GM19467 (cell line): Measurements from ENCODE around the gene COX6A1.
"Not testable (repeated sequence)": the region's sequence is repeated elsewhere in the genome, so short reads cannot be mapped to it uniquely, and the experiment has no call there.

Experiments
- ATAC-seq: cut with Tn5 transposase; IDR thresholded peaks from one replicate; pipeline ENCODE4 v1.9.1; 2021; ENCODE audit warnings: mild to moderate bottlenecking, moderate library complexity; ENCODE audit not compliant: unreplicated experiment

Gene COX6A1

DNA sequence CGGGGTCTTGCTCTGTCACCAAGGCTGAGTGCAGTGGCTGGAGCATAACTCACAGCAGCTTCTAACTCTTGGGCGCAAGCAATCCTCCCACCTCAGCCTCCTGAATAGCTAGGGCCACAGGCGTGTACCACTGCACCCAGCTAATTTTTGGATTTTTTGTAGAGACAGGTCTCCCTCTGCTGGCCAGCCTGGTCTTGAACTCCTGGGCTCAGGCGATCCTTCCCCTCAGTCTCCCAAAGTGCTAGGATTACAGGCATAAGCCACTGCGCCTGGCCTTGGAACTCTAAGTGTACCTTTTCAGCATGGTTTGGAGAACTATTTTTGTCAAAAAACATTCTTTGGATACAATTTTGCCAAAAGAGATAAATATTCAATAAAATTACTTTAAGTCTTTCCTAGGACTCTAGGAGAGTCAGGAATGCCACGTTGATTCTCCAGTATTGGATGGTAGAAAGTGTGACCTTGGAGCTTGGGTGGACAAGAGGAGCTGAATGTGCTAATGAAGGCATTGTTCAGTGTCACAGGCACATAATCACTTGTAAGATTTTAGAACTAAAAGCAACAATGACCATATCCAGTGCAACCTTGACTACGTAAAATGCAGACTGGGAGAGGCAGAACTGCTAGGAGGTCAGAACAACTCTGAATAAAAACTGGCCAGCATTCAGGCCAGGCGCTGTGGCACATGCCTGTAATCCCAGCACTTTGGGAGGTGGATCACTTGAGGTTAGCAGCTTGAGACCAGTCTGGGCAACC, 28.8 kb downstream of the COX6A1 start:
- no peak for ATAC-seq

DNA sequence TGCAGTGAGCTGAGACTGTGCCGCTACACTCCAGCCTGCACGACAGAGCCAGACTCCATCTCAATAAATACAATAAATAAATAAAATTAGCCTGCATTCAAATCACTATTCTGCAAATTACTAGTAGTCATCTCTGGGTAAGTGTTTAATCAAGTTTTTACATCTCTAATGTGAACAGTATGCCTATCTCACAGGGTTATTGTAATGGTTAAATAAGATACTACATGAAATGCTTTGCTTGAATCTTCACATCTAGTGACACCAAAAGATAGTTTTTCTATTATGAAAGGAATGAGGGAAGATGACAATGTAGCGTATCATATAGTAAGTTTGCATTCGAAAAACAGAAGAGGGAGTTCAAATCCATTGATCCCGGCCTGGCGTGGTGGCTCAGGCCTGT, 29.5 kb downstream of the COX6A1 start:
- no peak for ATAC-seq

DNA sequence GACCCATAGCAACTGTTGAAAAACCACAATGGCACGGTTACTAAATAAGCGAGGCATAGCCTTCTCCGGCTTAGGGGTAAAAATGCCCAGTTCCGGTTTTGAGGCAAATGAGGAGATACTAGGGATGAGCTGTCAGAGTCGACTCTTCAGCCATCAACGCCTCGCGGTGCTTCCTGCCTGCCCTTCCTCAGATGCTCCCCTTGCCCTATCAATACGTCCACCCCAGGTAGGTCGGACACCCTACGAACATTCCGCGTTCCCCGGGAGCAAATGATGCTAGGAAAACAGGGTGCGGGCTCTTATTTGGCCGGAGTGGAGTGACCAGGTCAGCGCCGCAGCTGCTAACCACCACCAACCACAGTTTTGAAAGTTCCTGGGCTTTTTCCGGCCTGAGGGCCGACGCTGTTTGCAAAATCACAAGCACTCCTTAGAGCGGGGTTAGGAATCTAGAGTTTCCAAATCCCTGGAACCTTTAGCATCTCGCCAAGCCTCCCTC, 30.5 kb downstream of the COX6A1 start:
- ATAC-seq: no peak

DNA sequence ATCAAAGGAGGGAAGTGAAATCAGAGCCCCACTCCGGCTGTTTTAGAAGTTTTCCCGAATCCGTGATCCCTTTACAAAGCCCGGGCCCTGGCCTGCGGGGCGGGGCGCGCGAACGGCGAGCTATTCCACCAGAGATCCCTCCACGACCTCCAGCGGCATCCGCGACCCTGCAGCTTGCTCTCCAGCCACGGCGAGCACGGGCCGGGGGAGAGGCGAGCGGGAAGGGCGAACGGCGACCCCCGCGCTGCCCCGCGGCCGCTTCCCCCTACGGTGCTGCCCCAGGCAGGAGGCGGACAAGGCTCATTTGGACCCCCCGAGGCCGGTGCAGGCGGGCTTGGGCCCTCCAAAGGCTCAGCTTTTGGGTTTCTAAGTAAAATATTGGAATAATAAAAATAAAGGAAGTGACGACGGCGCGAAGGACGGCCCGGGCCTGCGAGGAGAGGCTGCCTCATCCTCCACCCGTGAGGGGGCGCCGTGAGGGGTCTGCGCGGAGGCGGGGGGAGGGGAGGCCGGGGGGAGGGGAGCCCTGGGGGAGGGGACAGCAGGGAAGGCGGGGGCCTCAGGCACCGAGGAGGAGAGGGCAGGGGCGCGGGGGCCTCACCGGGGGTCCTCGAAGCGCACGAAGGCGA, 31.0 kb downstream of the COX6A1 start:
- no peak for ATAC-seq

DNA sequence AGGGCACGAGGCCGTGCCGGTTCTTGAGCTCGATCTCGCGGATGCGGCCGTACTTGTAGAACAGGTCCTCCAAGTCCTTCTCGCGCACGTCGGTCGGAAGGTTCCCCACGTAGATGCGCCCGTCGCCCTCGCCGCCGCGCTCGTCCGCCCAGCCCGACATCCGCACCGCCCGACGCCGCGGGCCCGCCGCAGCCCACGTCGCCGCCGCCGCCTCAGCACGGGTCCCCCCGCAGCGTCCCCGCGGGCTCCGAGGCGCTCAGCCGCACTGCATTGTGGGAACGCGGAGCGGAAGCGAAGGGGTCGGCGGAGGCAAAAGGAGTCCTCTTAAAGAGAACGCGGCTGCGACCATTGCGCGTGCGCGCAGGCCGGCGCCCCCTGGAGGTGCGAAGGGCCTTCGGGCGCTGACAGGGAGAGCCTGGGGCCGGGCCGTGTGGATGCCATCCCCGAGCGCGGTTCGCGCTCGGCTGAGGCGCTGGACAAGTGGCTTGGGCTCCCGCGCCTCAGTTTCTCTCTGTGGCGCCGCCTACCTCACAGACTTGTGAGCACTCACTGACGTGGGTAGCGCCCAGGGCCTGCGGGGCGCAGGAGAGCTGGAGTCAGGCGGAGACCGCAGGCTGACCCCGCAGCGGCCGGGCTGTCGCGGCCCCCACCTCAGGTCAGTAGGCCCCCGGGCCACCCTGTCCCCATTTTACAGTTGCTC, 31.7 kb downstream of the COX6A1 start, which contains the start of gene SRSF9:
Gene SRSF9 (minus strand): TSS at position 299 of the 700 bp plus-strand sequence. CDS start 139 bp downstream, at position 160.
- peak; percentile 77 for ATAC-seq

DNA sequence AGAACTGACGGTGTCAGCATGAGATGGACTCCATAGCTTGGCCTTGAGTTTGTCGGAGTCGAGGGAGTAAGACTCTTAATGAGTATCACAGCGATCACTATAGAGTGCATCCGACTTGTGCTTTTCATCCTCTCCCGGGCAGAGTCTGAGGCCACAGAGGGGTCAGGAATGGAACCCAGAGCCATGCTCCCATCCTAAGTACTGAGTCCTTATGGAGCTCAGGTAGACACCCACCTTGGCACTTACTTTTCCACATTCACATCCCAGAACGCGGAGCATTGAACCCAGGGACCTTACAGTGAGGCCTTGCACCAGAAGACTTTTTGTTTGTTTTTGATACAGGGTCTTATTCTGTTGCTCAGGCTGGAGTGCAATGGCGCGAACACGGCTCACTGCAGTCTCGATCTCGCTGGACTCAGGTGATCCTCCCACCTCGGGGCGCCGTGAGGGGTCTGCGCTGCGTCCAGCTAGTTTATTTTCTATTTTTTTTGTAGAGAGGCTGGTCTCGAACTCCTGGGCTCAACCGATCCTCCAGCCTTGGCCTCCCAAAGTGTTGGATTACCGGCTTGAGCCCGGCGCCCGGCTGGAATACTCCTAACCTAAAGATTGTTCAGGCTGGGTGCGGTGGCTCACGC, 32.4 kb downstream of the COX6A1 start:
- ATAC-seq: no peak

DNA sequence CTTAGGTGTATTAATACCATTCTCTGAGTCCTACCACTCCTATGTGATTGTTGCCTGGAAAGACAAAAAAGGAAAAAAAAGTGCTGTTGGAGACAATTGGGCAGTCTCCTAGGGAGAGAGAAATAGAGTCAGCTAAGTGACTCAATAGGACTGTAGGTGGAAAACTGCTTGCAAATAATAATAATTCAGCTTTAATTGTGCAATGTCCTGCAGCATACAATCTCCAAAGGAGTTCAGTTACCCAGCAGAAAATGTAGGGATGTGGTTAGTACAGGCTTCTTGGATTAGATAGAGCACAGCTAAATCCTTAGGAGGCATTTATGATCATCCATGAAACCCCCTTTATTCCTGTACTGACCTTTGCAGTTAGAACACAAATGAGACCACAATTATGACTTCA, 34.6 kb downstream of the COX6A1 start:
- no peak for ATAC-seq

DNA sequence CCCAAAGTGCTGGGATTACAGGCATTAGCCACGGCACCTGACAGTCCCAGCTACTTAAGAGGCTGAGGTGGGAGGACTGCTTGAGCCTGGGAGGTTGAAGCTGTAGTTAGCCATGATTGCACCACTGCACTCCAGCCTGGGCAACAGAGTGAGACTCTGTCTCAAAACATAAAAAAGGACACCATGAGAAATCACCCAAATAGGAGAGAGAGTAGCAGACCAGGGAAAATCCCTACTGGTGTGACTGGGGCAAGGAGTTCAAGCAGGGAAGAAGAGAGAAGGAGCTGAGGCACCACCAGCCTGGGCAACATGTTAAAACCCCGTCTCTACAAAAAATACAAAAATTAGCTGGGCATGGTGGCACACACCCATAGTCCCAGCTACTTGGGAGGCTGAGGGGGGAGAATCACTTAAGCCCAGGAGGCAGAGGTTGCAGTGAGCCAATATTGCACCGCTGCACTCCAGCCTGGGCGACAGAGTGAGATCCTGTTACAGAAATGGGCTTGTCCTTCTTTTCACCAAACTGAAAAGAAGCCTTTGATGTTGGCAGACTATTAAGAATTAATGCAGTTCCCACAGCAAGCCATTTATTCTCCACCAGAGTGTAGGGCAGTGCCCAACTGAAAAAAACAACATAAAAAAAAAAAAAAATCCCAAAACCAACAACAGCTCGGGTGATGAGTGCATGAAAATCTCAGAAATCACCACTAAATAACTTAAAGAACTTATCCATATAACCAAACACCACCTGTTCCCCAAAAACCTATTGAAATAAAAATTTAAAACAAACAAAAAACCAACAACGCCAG, 36.1 kb downstream of the COX6A1 start:
- no peak for ATAC-seq

DNA sequence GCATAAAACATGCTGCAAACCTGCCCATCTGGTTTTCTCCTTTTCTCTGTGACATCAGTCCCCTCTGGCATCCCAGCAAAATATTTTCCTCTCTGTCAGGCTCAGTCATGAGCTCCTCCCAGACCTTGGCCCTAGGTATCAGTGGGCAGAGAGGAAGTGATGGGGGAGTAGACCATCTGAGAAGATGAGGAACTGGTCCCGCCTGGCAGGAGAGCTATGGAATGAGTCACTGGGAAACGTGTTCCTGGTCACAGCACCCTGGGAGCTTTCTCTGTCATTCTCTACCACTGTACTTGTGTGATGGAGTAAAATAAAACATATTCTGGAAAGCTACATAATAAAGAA, 36.7 kb downstream of the COX6A1 start:
- ATAC-seq: no peak

DNA sequence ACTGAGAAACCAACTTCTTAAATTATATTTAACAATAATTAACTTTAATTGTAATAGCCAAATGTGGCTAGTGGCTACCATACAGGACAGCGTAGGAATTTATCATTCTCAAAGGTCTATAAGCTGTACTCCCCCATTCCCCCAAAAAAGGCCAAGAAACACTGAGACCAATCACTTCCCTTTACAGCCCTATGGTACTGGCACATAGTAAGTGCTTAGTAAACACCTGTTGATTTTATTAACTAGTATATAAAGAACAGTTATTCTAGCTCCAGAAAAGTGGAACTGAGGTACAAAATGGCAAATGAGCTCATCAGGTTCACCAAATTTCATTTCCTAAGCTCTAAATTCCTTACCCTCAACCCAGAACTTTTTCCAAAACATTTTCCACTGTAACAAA, 37.7 kb downstream of the COX6A1 start:
- ATAC-seq: no peak

DNA sequence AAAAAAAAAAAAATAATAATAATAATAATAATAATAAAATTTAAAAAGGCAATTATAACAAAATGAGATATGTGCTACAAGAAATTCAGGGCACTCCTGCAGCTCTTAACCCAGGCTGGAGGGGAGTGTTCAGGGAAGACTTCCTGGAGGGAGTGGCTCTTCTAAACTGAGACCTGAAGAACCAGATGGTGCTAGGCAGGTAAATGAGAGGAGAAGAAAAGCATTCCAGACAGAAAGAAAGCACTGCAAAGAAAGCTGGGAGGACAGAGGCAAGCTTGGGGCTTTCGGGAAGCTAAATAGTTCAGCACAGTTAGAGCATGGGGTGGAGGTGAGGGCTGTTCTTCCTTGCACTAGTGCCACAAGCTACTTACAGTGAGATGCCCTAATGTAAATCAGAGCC, 41.5 kb downstream of the COX6A1 start:
- no peak for ATAC-seq

DNA sequence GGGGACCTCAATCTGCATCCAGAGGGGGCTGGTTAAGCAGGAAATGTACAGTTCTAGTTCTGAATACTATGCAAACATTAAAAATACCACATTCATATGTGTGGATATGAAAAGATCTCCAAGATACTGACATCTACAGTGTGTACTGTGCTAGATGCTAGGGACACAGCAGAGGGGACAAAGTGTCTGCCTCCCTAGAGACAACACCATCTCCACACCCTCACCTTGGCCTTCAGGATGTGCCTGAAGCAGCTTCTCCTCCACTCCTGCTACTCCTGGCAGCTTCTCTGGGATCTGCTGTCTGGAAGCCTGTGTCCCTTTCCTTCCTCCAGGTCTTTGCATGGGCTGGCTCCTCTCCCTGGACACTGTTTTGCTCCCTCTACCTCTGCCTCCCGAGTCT, 42.3 kb downstream of the COX6A1 start:
- no peak for ATAC-seq

DNA sequence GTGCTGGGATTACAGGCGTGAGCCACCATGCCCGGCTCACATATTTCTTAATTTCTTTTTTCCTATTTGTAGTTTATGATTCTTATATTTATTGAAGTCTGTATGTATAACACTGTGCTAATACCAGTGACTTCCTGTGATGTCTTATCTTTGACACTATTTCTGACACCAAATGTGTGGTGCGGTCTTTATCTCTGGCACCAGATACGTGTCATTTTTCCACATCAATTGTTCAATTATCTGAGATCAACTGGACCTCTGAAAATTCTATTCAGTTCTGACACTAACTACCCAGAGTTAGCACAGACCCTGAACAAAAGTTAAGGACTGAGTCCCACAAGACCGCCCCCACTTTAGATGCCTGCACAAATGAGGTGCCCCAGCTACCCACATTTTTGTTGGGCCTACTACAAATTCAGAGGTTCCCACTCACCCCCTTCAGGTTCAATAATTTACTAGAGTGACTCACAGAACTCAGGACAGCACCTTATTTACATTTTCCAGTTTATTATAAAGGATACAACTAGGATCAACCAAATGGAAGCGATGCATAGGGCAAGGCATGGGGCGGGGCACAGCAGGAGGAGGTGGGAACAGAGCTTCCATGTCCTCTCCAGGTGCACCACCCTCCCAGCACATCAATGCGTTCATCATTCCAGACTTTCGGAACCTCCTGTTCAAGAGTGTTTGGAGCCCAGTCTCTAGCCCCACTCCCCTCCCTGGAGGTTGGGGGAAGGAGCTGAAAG, 43.3 kb downstream of the COX6A1 start:
- ATAC-seq: no peak

DNA sequence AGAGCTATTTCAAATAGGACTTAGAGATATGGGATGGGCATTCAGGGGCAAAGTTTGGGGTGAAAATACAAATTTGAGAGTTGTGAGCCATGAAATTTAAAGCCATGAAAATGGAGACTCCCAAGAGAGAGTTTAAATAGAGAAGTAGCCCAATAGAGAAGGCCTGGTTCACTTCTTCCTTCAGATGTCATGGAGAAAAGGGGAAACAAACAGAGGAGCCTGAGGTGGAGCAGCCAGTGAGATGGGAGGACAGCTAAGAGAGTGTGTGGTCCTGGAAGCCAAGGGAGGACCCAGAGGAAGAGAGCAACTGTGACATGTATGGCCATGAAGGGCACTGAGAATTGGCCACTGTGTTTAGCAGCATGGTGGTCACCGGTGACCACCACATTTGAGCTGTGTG, 45.7 kb downstream of the COX6A1 start:
- no peak for ATAC-seq

DNA sequence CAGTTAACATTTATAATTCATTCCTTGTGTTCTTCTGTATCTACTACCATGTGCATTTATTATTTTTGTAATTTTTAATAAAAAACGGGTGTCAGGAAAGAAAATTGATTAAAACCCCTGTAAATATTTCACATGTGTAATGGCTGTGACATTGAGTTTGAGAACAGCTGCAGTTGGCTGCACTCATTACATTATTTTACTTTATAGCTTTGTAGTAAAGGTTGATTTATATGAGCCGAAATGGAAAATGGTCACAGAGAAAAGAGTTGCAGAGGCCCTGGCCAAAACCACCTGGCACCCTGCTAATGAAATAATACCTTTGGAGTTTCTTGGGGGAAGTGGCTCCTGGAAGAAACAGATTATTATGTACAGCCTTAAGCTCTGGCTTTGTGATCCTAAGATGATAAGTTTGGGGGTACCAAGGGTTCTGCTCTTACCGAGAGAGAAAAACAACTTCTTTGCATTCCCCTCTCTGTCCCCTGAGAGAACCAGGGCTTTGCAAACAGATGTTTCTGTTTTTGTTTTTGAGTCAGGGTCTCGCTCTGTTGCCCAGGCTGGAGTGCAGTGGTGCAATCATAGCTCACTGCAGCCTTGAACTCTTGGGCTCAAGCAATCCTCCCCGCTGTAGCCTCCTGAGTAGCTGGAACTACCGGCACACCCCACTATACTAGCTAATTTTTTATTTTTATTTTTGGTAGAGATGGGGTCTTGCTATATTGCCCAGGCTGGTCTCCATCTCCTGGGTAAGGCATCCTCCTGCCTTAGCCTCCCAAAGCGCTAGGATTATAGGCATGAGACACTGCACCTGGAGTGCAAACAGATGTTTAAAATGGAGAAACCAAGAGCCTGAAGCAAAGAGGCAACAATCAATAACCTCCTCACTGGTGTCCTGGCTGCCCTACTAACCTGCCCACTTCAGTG, 48.3 kb downstream of the COX6A1 start:
- no peak for ATAC-seq

DNA sequence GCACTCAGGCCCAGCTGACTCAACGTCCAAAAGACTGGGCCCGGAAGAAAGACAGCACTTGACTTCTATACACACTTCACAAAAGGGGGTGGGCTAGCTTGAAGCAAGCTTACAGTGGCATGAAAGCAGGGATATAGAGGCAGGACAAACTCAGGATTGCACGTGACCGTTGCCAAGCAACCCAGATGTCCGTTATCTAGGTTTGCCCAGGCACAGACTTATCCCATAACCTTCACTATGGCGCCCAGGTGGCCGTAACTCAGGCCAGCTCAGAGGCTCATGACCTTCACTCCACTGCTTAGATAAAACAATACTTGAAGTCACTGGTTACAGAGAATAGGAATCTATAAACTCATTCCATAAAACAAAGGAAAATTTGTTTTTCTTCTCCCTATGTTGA, 49.6 kb downstream of the COX6A1 start:
- not testable (repeated sequence) for ATAC-seq

DNA sequence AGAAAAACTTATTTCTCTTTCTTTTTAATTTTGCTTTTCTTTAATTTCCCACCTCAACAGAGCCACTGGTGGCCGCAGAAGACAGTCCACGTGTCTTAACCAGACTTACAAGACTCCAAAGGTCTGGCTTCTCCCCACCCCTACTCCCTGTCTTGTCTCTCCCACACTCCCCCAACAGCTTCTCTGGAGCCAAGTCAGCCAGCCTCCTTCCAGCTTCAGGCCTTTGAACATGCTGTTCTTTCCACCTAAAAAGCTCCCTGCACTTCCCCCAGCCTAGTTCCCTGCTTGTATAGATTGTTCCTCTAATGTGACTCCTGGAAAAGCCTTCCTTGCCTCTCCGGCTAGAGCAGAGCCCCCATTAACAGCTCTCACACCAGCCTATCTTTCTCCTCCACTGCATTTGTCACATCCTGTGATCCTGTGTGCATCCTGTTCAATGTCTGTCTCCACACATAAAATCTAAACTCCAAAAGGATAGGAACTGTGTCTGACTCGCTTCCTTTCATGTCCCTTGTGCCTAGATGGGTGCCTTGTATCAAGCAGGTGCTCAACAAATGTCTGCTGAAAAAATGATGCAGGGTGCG, 50.2 kb downstream of the COX6A1 start:
- ATAC-seq: no peak

DNA sequence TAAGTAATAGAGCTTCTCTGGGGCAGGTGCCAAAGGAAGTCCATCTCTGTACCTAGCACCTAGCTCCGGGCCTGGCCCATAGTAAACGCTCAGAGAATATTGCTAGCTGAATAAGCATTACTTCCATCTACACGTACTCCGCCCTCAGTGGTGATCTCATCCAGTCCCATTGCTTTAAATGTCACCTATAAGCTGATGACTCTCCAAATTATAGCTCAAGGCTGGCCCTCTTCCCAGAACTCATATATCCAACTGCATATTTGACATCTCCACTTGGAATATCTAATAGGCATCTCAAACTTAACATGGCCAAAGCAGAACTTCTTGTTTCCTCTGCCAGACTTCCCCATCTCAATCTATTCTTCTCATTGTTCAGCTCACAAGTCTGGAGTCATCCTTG, 51.1 kb downstream of the COX6A1 start:
- ATAC-seq: no peak

DNA sequence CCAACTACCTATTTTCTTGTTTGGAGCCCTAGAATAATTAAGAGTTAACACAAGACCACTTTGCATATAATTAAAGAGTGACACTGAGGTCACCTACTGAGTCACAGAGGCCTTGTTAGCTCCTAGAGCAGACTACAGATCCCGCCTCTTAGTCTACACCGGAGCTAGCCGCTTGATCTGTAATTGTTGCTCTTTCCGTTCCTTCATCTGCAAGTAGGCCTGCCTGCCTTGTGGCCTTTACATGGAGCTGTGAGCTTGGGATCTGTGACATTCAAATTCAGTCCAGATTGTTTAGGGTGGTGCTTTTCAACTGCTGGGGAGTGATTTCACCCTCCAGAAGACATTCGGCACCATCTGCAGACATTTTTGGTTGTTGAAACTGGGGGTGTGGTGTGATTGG, 52.4 kb downstream of the COX6A1 start:
- ATAC-seq: no peak
